Measurements from ENCODE around the gene BRCC3. TPM values are rescaled to one million over a fixed set of nuclear protein-coding genes. Genes with fewer than 3 reads are reported as not detected.

The BRCC3 gene
- total and polyA plus RNA-seq, 10 of the 15 experiments (the other 5 are each of a cell fraction or from before 2014, with no cell fraction given): 15.5 to 57.5 (median 35.6) TPM

- H2AFZ ChIP-seq (ENCODE audit: control insufficient read depth, low read depth, low read length): no peak overlapping the region
- ChIA-PET CTCF (interaction anchor here (0.6 to 2.0 kb wide), 2 partner anchors 34 to 36 kb away, joined by 5 to 8 read pairs; no protein-coding TSS in a partner anchor), POLR2A (no interaction called here), RAD21 (ENCODE audit: unreplicated experiment) (no interaction called here), SMC1A (ENCODE audit: uncharacterized antibody, unreplicated experiment) (no interaction called here)
- H3K27me3 ChIP-seq (replicated peaks in 1 of 2; ENCODE audit: control insufficient read depth in 2 of 2, insufficient read depth in 2 of 2, low read length in 1 of 2): no peaks in the 10 kb centered on the region
- BruUV-seq (replicated peaks): no TSS peak
- intact Hi-C loops (cut with micrococcal nuclease; ENCODE audit: unreplicated experiment) (no loop called here), in situ Hi-C loops (cut with MboI) (no loop called here)
- no peaks in the 10 kb centered on the region for H3K79me2 ChIP-seq (ENCODE audit: control insufficient read depth, insufficient read depth, low read length)
- H3K9me3 ChIP-seq (replicated peaks; ENCODE audit: control insufficient read depth, insufficient read depth, low read length): no peaks in the 10 kb centered on the region
- no peak for TF ChIP-seq MEF2A (IDR thresholded peaks at IDR 0.05; ENCODE audit: insufficient read depth, low read depth, low read length)
- no peak for TF ChIP-seq FOS (IDR thresholded peaks at IDR 0.05; ENCODE audit: borderline replicate concordance, extremely low read depth, insufficient read length)
- TF ChIP-seq MEF2B (IDR thresholded peaks at IDR 0.05; ENCODE audit: partially characterized antibody, poor library complexity, severe bottlenecking): no peak
- TF ChIP-seq CREB1 (IDR thresholded peaks at IDR 0.05; ENCODE audit: low read depth): no peak
- no peak for TF ChIP-seq ZNF217 (IDR thresholded peaks at IDR 0.05)
- no peak for TF ChIP-seq ATF7 (IDR thresholded peaks at IDR 0.05; ENCODE audit: low read depth)
- no peak for TF ChIP-seq SREBF1 (IDR thresholded peaks at IDR 0.05; ENCODE audit: low read length)
- no peak for TF ChIP-seq NR2C2 (IDR thresholded peaks at IDR 0.05; ENCODE audit: borderline replicate concordance, control insufficient read depth, insufficient read length, low read depth)
- TF ChIP-seq ZNF384 (IDR thresholded peaks at IDR 0.05; ENCODE audit: borderline replicate concordance, low read depth, low read length): no peak
- TF ChIP-seq RBBP5 (conservative IDR thresholded peaks at IDR 0.05): no peak
- TF ChIP-seq ZSCAN29 (IDR thresholded peaks at IDR 0.05): no peak
- TF ChIP-seq MYC (IDR thresholded peaks at IDR 0.05; ENCODE audit: insufficient read depth, insufficient read length, insufficient replicate concordance, low read length, severe bottlenecking): no peak
- no peak for TF ChIP-seq RB1 (IDR thresholded peaks at IDR 0.05; ENCODE audit: borderline replicate concordance)
- no peak for TF ChIP-seq MTA2 (IDR thresholded peaks at IDR 0.05; ENCODE audit: low read depth)
- TF ChIP-seq TARDBP (IDR thresholded peaks at IDR 0.05; ENCODE audit: borderline replicate concordance): no peak
- TF ChIP-seq PAX8 (IDR thresholded peaks at IDR 0.05): no peak
- TF ChIP-seq YBX1 (IDR thresholded peaks at IDR 0.05): no peak
- TF ChIP-seq ZNF207 (IDR thresholded peaks at IDR 0.05; ENCODE audit: borderline replicate concordance): no peak
- no peak for TF ChIP-seq NFIC (IDR thresholded peaks at IDR 0.05; ENCODE audit: low read depth, low read length)
- TF ChIP-seq SREBF2 (IDR thresholded peaks at IDR 0.05; ENCODE audit: low read length): no peak
- ATAC-seq: no peak
- no peak overlapping the region for H3K9ac ChIP-seq (ENCODE audit: control insufficient read depth, insufficient read depth, low read length)
- H3K27ac ChIP-seq (ENCODE audit: control insufficient read depth, insufficient read depth): no peak overlapping the region
- no peaks in the 10 kb centered on the region for H4K20me1 ChIP-seq (ENCODE audit: control insufficient read depth, insufficient read depth)
- H3K4me3 ChIP-seq: no peak overlapping the region
- H3K4me2 ChIP-seq (ENCODE audit: control insufficient read depth, insufficient read depth): no peak overlapping the region
- FAIRE-seq: no peak
- DNase-seq (ENCODE audit: low read depth, low spot score): no peak
- no peaks in the 10 kb centered on the region for H3K36me3 ChIP-seq (ENCODE audit: control insufficient read depth in 2 of 2, insufficient read depth in 2 of 2, low read length in 1 of 2)
- H3K4me1 ChIP-seq (ENCODE audit: control insufficient read depth, insufficient read depth, low read length): no peaks in the 10 kb centered on the region
These were observed 56.6 kb downstream of the BRCC3 start for GRCh38 chrX:155127940-155128339.
